Stimulated activated CD8-positive, alpha-beta memory T cell treated with anti-CD3 and anti-CD28 coated beads, Interleukin-15, amount 100 ng/mL, for 24 hours (primary cell): ENCODE data around the gene HSD11B2.

Source experiments
- DNase-seq: peaks from one replicate; pipeline ENCODE4 v3.0.0-alpha.2; 2020; ENCODE audit warnings: low read depth

Gene HSD11B2

GRCh38 chr16:67477960-67478554, 47.1 kb downstream of the HSD11B2 start:
- no peak for DNase-seq

- DNase-seq, result peak; percentile 98
These were observed 50.1 kb downstream of the HSD11B2 start, which contains the start of gene ATP6V0D1 for GRCh38 chr16:67480833-67481560. Gene ATP6V0D1, minus strand, starts transcription at chr16:67481157. Its CDS starts 71 bp downstream, at chr16:67481086.

- no peak for DNase-seq
These were observed 50.8 kb downstream of the HSD11B2 start for GRCh38 chr16:67481561-67482232.

- DNase-seq, result no peak
These were observed 51.5 kb downstream of the HSD11B2 start for GRCh38 chr16:67482233-67482924.

- DNase-seq, result no peak
These were observed 52.2 kb downstream of the HSD11B2 start, which contains the start of gene AGRP for GRCh38 chr16:67483150-67483549. Gene AGRP, minus strand, starts transcription at chr16:67483547. Its CDS starts 149 bp downstream, at chr16:67483398.

GRCh38 chr16:67483731-67484525, 53.0 kb downstream of the HSD11B2 start:
- no peak for DNase-seq

GRCh38 chr16:67486805-67487204, 55.9 kb downstream of the HSD11B2 start:
- no peak for DNase-seq
